NCI-H69 (cell line): ENCODE measurements around the gene PAX3.

ENCODE experiments used
- DNase-seq: peaks from one replicate; lab custom pipeline; 2025; lab: John Stamatoyannopoulos, UW

The PAX3 gene

GRCh38 chr2:222269132-222269531 is 29.7 kb downstream of the PAX3 start:
- no peak for DNase-seq

- no peak for DNase-seq
These were observed 30.3 kb downstream of the PAX3 start for GRCh38 chr2:222268311-222268990.

GRCh38 chr2:222264791-222265320 is 33.9 kb downstream of the PAX3 start:
- no peak for DNase-seq

GRCh38 chr2:222261504-222261903 is 37.3 kb downstream of the PAX3 start:
- DNase-seq, result no peak

- no peak for DNase-seq
These were observed 41.2 kb downstream of the PAX3 start for GRCh38 chr2:222257645-222258044.

- no peak for DNase-seq
These were observed 42.5 kb downstream of the PAX3 start for GRCh38 chr2:222256250-222256649.

- no peak for DNase-seq
These were observed 43.7 kb downstream of the PAX3 start for GRCh38 chr2:222255090-222255489.

- no peak for DNase-seq
These were observed 48.5 kb downstream of the PAX3 start for GRCh38 chr2:222250313-222250712.

- DNase-seq, result no peak
These were observed 49.4 kb downstream of the PAX3 start for GRCh38 chr2:222249444-222249843.

GRCh38 chr2:222248818-222249217 is 50.0 kb downstream of the PAX3 start:
- DNase-seq, result no peak

- no peak for DNase-seq
These were observed 50.5 kb downstream of the PAX3 start for GRCh38 chr2:222248256-222248655.

- no peak for DNase-seq
These were observed 56.3 kb downstream of the PAX3 start for GRCh38 chr2:222242532-222242931.

- DNase-seq, result peak; percentile 78
These were observed 57.5 kb downstream of the PAX3 start for GRCh38 chr2:222241128-222241870.

- peak; percentile 2 for DNase-seq
These were observed 58.1 kb downstream of the PAX3 start for GRCh38 chr2:222240676-222241049.

GRCh38 chr2:222239945-222240675 is 58.7 kb downstream of the PAX3 start:
- DNase-seq, result peak; percentile 31

GRCh38 chr2:222239091-222239490 is 59.7 kb downstream of the PAX3 start:
- peak; percentile 1 for DNase-seq

- no peak for DNase-seq
These were observed 60.7 kb downstream of the PAX3 start for GRCh38 chr2:222238072-222238471.

GRCh38 chr2:222232839-222233238 is 66.0 kb downstream of the PAX3 start:
- no peak for DNase-seq

GRCh38 chr2:222232372-222232771 is 66.4 kb downstream of the PAX3 start:
- peak; percentile 55 for DNase-seq

GRCh38 chr2:222228054-222228453 is 70.7 kb downstream of the PAX3 start:
- DNase-seq, result peak; percentile 34

- DNase-seq, result no peak
These were observed 80.0 kb downstream of the PAX3 start for GRCh38 chr2:222218786-222219185.

- DNase-seq, result no peak
These were observed 81.1 kb downstream of the PAX3 start for GRCh38 chr2:222217712-222218111.

- DNase-seq, result no peak
These were observed 83.9 kb downstream of the PAX3 start for GRCh38 chr2:222214885-222215284.
